ENCODE data around the gene VASP. TPM values are rescaled to one million over a fixed set of nuclear protein-coding genes. Genes with fewer than 3 reads are reported as not detected.

Gene VASP
- total and polyA plus RNA-seq, 9 of the 15 experiments (the other 6 are each of a cell fraction or from before 2014, with no cell fraction given): 16.7 to 261 (median 112) TPM

- TF ChIP-seq NBN (IDR thresholded peaks at IDR 0.05; ENCODE audit: low read depth) (no peak), PCBP1 (IDR thresholded peaks at IDR 0.05; ENCODE audit: low read depth, low read length, poor library complexity, severe bottlenecking) (no peak), ZNF232 (CRISPR knock-in tag; IDR thresholded peaks at IDR 0.05) (no peak), VEZF1 (CRISPR knock-in tag; IDR thresholded peaks at IDR 0.05) (no peak), ZNF384 (IDR thresholded peaks at IDR 0.05; ENCODE audit: low read depth, low read length) (peak; percentile 39; the same call in 1 of the 2 replicates), SIN3A (IDR thresholded peaks at IDR 0.05; ENCODE audit: borderline replicate concordance in 2 of 2, control insufficient read depth in 1 of 2, low read depth in 2 of 2, low read length in 2 of 2) (0 out of 4 replicates have a peak, but pooled peaks of 1 of the 2 experiments have one; percentile 14)
These were observed 31.6 kb upstream of the VASP start (continued) for GRCh38 chr19:45475537-45476291.

GRCh38 chr19:45476304-45476703, 31.0 kb upstream of the VASP start:
- intact Hi-C loops (cut with micrococcal nuclease) (no loop called here), in situ Hi-C loops (cut with MboI) (loop anchor here (5.0 kb wide), 1 partner anchor 34 kb away; no protein-coding TSS in a partner anchor)
- H3K9ac ChIP-seq (ENCODE audit: insufficient read depth in 1 of 2, low read depth in 2 of 2, low read length in 2 of 2): peak overlapping the region in 1 of 2 experiments; percentile 53; a peak in 1 of 4 replicates
- BruUV-seq (replicated peaks): no TSS peak
- H3K27me3 ChIP-seq (ENCODE audit: control insufficient read depth in 2 of 2, insufficient read depth in 2 of 2, low read length in 2 of 2): no peaks in the 10 kb centered on the region
- ATAC-seq (no peak), DNase-seq (ENCODE audit: extremely low read depth in 1 of 4, low spot score in 3 of 4) (no peak), FAIRE-seq (no peak)
- H3K9me3 ChIP-seq (replicated peaks; ENCODE audit: control insufficient read depth, insufficient read depth, low read depth, low read length): no peaks in the 10 kb centered on the region
- H3K79me2 ChIP-seq (ENCODE audit: control insufficient read depth, insufficient read depth, low read length): no peaks in the 10 kb centered on the region
- CTCF ChIA-PET (ENCODE audit: low intra/inter-chr PET ratio): interaction anchor here (0.8 to 6.9 kb wide), 3 partner anchors 36 to 52 kb away, joined by 3 to 179 read pairs (median 85); no protein-coding TSS in a partner anchor
- no peaks in the 10 kb centered on the region for H4K20me1 ChIP-seq (replicated peaks; ENCODE audit: control insufficient read depth, insufficient read depth, low read length)
- no peak overlapping the region for H3K27ac ChIP-seq (ENCODE audit: extremely low read depth, low read depth, low read length)
- H3K4me2 ChIP-seq (ENCODE audit: insufficient read depth, low read length): no peak overlapping the region
- no peak overlapping the region for H3K4me3 ChIP-seq
- no peaks in the 10 kb centered on the region for H3K9me1 ChIP-seq (ENCODE audit: control insufficient read depth, insufficient read depth, low read length)
- no peaks in the 10 kb centered on the region for H3K36me3 ChIP-seq (ENCODE audit: control insufficient read depth, insufficient read depth, low read length)
- peaks cover 10 to 15% of the 10 kb centered on the region in 2 experiments; a peak in 4 of 5 replicates for H3K4me1 ChIP-seq (replicated peaks in 1 of 2; ENCODE audit: control insufficient read depth in 2 of 2, insufficient read depth in 2 of 2, low read length in 2 of 2)
- POLR2A ChIA-PET: interaction anchor here (0.6 to 1.2 kb wide), 4 partner anchors 37 to 118 kb away, joined by 3 read pairs; no protein-coding TSS in a partner anchor
- H2AFZ ChIP-seq (ENCODE audit: low read depth, low read length): no peak overlapping the region
- 47% methylated on average over 5 of the region's 5 CpGs for WGBS (ENCODE audit: insufficient coverage, low coverage, missing lambda C conversion rate)
- TF ChIP-seq SREBF1 (IDR thresholded peaks at IDR 0.05; ENCODE audit: borderline replicate concordance, low read depth, low read length): no peak
- TF ChIP-seq XRCC3 (IDR thresholded peaks at IDR 0.05): no peak
- TF ChIP-seq BDP1 (IDR thresholded peaks at IDR 0.05; ENCODE audit: insufficient read depth, insufficient read length): no peak
- TF ChIP-seq NFE2L1 (tag; IDR thresholded peaks at IDR 0.05; ENCODE audit: borderline replicate concordance, low read depth): no peak
- no peak for TF ChIP-seq ZBTB17 (CRISPR knock-in tag; IDR thresholded peaks at IDR 0.05)
- TF ChIP-seq GTF2F1 (IDR thresholded peaks at IDR 0.05; ENCODE audit: low read depth, low read length): no peak
- TF ChIP-seq SIN3B (IDR thresholded peaks at IDR 0.05; ENCODE audit: low read depth): no peak
- no peak for TF ChIP-seq NFRKB (IDR thresholded peaks at IDR 0.05; ENCODE audit: low read depth)
- no peak for TF ChIP-seq MAX (CRISPR knock-in tag; IDR thresholded peaks at IDR 0.05)
- no peak for TF ChIP-seq TCF15 (CRISPR knock-in tag; IDR thresholded peaks at IDR 0.05)

Measured in K562 (cell line).